Memory B cell (primary cell): ENCODE data around the gene EDNRA.

ENCODE experiments used
- ATAC-seq: fragments of 150-1000 bp; cut with Tn5 transposase; 2 replicates; pipeline ENCODE4 v1.10.0; 2021; ENCODE audit warnings: low read depth, mild to moderate bottlenecking, moderate library complexity
- DNase-seq, 2 donors: peaks; one replicate each; pipeline ENCODE4 v3.0.0; 2022; ENCODE audit warnings: low spot score in 2 of 2
- H3K27ac Mint-ChIP-seq: one replicate; pipeline ENCODE4 v1.8.0; 2022; ENCODE audit warnings: mild to moderate bottlenecking, moderate library complexity, mixed read lengths
- H3K27me3 Mint-ChIP-seq: one replicate; pipeline ENCODE4 v1.8.0; 2022; ENCODE audit warnings: mixed read lengths
- H3K36me3 Mint-ChIP-seq: one replicate; pipeline ENCODE4 v1.8.0; 2022; ENCODE audit warnings: mild to moderate bottlenecking, mixed read lengths
- H3K4me1 Mint-ChIP-seq: one replicate; pipeline ENCODE4 v1.8.0; 2022; ENCODE audit warnings: mixed read lengths
- H3K4me3 Mint-ChIP-seq: one replicate; pipeline ENCODE4 v1.8.0; 2022; ENCODE audit warnings: mild to moderate bottlenecking, moderate library complexity, mixed read lengths
- H3K9me3 Mint-ChIP-seq: one replicate; pipeline ENCODE4 v1.8.0; 2022; ENCODE audit warnings: mixed read lengths

The EDNRA gene

GRCh38 chr4:147515220-147515936, 34.5 kb downstream of the EDNRA start:
- H3K27ac Mint-ChIP-seq, result no peak overlapping the region
- ATAC-seq (no peak), DNase-seq (no peak)
- no peaks in the 10 kb centered on the region for H3K36me3 Mint-ChIP-seq
- H3K4me1 Mint-ChIP-seq, result no peaks in the 10 kb centered on the region
- H3K27me3 Mint-ChIP-seq, result peaks cover 1% of the 10 kb centered on the region
- H3K9me3 Mint-ChIP-seq, result no peaks in the 10 kb centered on the region
- no peak overlapping the region for H3K4me3 Mint-ChIP-seq

GRCh38 chr4:147516133-147516532, 35.2 kb downstream of the EDNRA start:
- no peaks in the 10 kb centered on the region for H3K4me1 Mint-ChIP-seq
- DNase-seq (no peak), ATAC-seq (no peak)
- H3K27me3 Mint-ChIP-seq, result peaks cover 1% of the 10 kb centered on the region
- H3K27ac Mint-ChIP-seq, result no peak overlapping the region
- H3K4me3 Mint-ChIP-seq, result no peak overlapping the region
- H3K36me3 Mint-ChIP-seq, result no peaks in the 10 kb centered on the region
- H3K9me3 Mint-ChIP-seq, result no peaks in the 10 kb centered on the region

- DNase-seq (no peak), ATAC-seq (no peak)
- Mint-ChIP-seq H3K27ac (no peak overlapping the region), H3K9me3 (no peaks in the 10 kb centered on the region), H3K4me1 (no peaks in the 10 kb centered on the region), H3K27me3 (peaks cover 1% of the 10 kb centered on the region), H3K4me3 (no peak overlapping the region), H3K36me3 (no peaks in the 10 kb centered on the region)
Observed at GRCh38 chr4:147518086-147518485, 37.2 kb downstream of the EDNRA start.

- H3K9me3 Mint-ChIP-seq, result no peaks in the 10 kb centered on the region
- H3K36me3 Mint-ChIP-seq, result no peaks in the 10 kb centered on the region
- DNase-seq, result no peak
- no peak overlapping the region for H3K27ac Mint-ChIP-seq
- no peak overlapping the region for H3K4me3 Mint-ChIP-seq
- H3K4me1 Mint-ChIP-seq, result no peaks in the 10 kb centered on the region
- peaks cover 1% of the 10 kb centered on the region for H3K27me3 Mint-ChIP-seq
- peak; percentile 39 for ATAC-seq
Observed at GRCh38 chr4:147518846-147519767, 38.2 kb downstream of the EDNRA start.

- H3K27me3 Mint-ChIP-seq, result peaks cover 7% of the 10 kb centered on the region
- H3K4me1 Mint-ChIP-seq, result no peaks in the 10 kb centered on the region
- H3K4me3 Mint-ChIP-seq, result no peak overlapping the region
- ATAC-seq (no peak), DNase-seq (no peak)
- no peaks in the 10 kb centered on the region for H3K9me3 Mint-ChIP-seq
- H3K27ac Mint-ChIP-seq, result no peak overlapping the region
- no peaks in the 10 kb centered on the region for H3K36me3 Mint-ChIP-seq
Observed at GRCh38 chr4:147524601-147525000, 43.7 kb downstream of the EDNRA start.

GRCh38 chr4:147525494-147526271, 44.8 kb downstream of the EDNRA start:
- no peak overlapping the region for H3K4me3 Mint-ChIP-seq
- no peaks in the 10 kb centered on the region for H3K4me1 Mint-ChIP-seq
- H3K9me3 Mint-ChIP-seq, result no peaks in the 10 kb centered on the region
- no peaks in the 10 kb centered on the region for H3K36me3 Mint-ChIP-seq
- DNase-seq, result no peak
- H3K27ac Mint-ChIP-seq, result no peak overlapping the region
- peaks cover 6% of the 10 kb centered on the region for H3K27me3 Mint-ChIP-seq
- no peak for ATAC-seq

GRCh38 chr4:147526272-147526654, 45.4 kb downstream of the EDNRA start:
- no peak for ATAC-seq

GRCh38 chr4:147528054-147528453, 47.2 kb downstream of the EDNRA start:
- Mint-ChIP-seq H3K27ac (no peak overlapping the region), H3K9me3 (no peaks in the 10 kb centered on the region), H3K4me3 (no peak overlapping the region), H3K4me1 (no peaks in the 10 kb centered on the region), H3K36me3 (no peaks in the 10 kb centered on the region), H3K27me3 (peaks cover 6% of the 10 kb centered on the region)
- ATAC-seq (no peak), DNase-seq (no peak)

More at GRCh38 chr4:147526272-147526654, 45.4 kb downstream of the EDNRA start:
- Mint-ChIP-seq H3K27me3 (peaks cover 6% of the 10 kb centered on the region), H3K36me3 (no peaks in the 10 kb centered on the region), H3K4me3 (no peak overlapping the region), H3K9me3 (no peaks in the 10 kb centered on the region), H3K4me1 (no peaks in the 10 kb centered on the region), H3K27ac (no peak overlapping the region)
- no peak for DNase-seq

- Mint-ChIP-seq H3K27ac (no peak overlapping the region), H3K4me1 (no peaks in the 10 kb centered on the region), H3K36me3 (no peaks in the 10 kb centered on the region), H3K27me3 (peaks cover 6% of the 10 kb centered on the region), H3K9me3 (no peaks in the 10 kb centered on the region), H3K4me3 (no peak overlapping the region)
- DNase-seq (no peak), ATAC-seq (no peak)
Observed at GRCh38 chr4:147530134-147530533, 49.2 kb downstream of the EDNRA start.

GRCh38 chr4:147530723-147531122, 49.8 kb downstream of the EDNRA start:
- no peak overlapping the region for H3K4me3 Mint-ChIP-seq
- H3K27me3 Mint-ChIP-seq, result peaks cover 6% of the 10 kb centered on the region
- no peaks in the 10 kb centered on the region for H3K4me1 Mint-ChIP-seq
- H3K27ac Mint-ChIP-seq, result no peak overlapping the region
- DNase-seq, result no peak
- no peak for ATAC-seq
- no peaks in the 10 kb centered on the region for H3K9me3 Mint-ChIP-seq
- no peaks in the 10 kb centered on the region for H3K36me3 Mint-ChIP-seq

GRCh38 chr4:147532896-147533295, 52.0 kb downstream of the EDNRA start:
- Mint-ChIP-seq H3K27me3 (peaks cover 9% of the 10 kb centered on the region), H3K27ac (no peak overlapping the region), H3K4me3 (no peak overlapping the region), H3K9me3 (no peaks in the 10 kb centered on the region), H3K4me1 (no peaks in the 10 kb centered on the region), H3K36me3 (no peaks in the 10 kb centered on the region)
- ATAC-seq (no peak), DNase-seq (no peak)

- Mint-ChIP-seq H3K4me1 (no peaks in the 10 kb centered on the region), H3K36me3 (no peaks in the 10 kb centered on the region), H3K27ac (no peak overlapping the region), H3K4me3 (no peak overlapping the region), H3K27me3 (peaks cover 9% of the 10 kb centered on the region), H3K9me3 (no peaks in the 10 kb centered on the region)
- DNase-seq (no peak), ATAC-seq (no peak)
Observed at GRCh38 chr4:147533331-147533730, 52.4 kb downstream of the EDNRA start.

GRCh38 chr4:147535124-147535523, 54.2 kb downstream of the EDNRA start:
- Mint-ChIP-seq H3K27ac (no peak overlapping the region), H3K36me3 (no peaks in the 10 kb centered on the region), H3K4me1 (no peaks in the 10 kb centered on the region), H3K9me3 (no peaks in the 10 kb centered on the region), H3K4me3 (no peak overlapping the region), H3K27me3 (peaks cover 3% of the 10 kb centered on the region)
- ATAC-seq, result no peak
- no peak for DNase-seq

- no peak overlapping the region for H3K27ac Mint-ChIP-seq
- peaks cover 1% of the 10 kb centered on the region for H3K9me3 Mint-ChIP-seq
- no peaks in the 10 kb centered on the region for H3K4me1 Mint-ChIP-seq
- H3K36me3 Mint-ChIP-seq, result no peaks in the 10 kb centered on the region
- ATAC-seq (no peak), DNase-seq (no peak)
- H3K27me3 Mint-ChIP-seq, result peaks cover 6% of the 10 kb centered on the region
- H3K4me3 Mint-ChIP-seq, result no peak overlapping the region
Observed at GRCh38 chr4:147538711-147539110, 57.8 kb downstream of the EDNRA start.
